Kidney (tissue), 14 donors: ENCODE data around the gene RASGRF1. TPM values are rescaled to one million over a fixed set of nuclear protein-coding genes. Genes with fewer than 3 reads are reported as not detected.

Experiments used
- DNase-seq, 5 donors: peaks; one replicate each; pipeline ENCODE4 v3.0.0-alpha.2; 2013 to 2020
- FAIRE-seq: peaks from 2 replicates; lab custom pipeline; 2012; peaks lifted over from hg19 to GRCh38; lab: Jason Lieb, UNC
- H3K27ac ChIP-seq, 2 donors: one replicate each; pipeline ENCODE4 v1.7.0; 2013; ENCODE audit warnings: low read depth in 2 of 2, low read length in 2 of 2, inconsistent platforms in 1 of 2
- H3K27me3 ChIP-seq: one replicate; pipeline ENCODE4 v1.7.1; 2013; ENCODE audit warnings: low read length, inconsistent platforms; ENCODE audit not compliant: control insufficient read depth, insufficient read depth
- H3K36me3 ChIP-seq, 3 donors: one replicate each; pipeline versions ENCODE4 v1.7.0 to v1.7.1; 2013; ENCODE audit warnings: low read length in 3 of 3, control low read depth in 1 of 3, inconsistent platforms in 1 of 3; ENCODE audit not compliant: insufficient read depth in 3 of 3, control insufficient read depth in 2 of 3
- H3K4me1 ChIP-seq, 3 donors: one replicate each; pipeline versions ENCODE4 v1.7.0 to v1.7.1; 2013; ENCODE audit warnings: low read length in 3 of 3, inconsistent platforms in 1 of 3, low read depth in 1 of 3; ENCODE audit not compliant: control insufficient read depth in 2 of 3, insufficient read depth in 2 of 3
- H3K4me3 ChIP-seq, 3 donors: one replicate each; pipeline versions ENCODE4 v1.7.0 to v1.8.1; 2013; ENCODE audit warnings: low read length in 3 of 3, control low read depth in 1 of 3, inconsistent platforms in 1 of 3
- H3K9ac ChIP-seq, 3 donors: one replicate each; pipeline versions ENCODE4 v1.7.0 to v1.7.1; 2013; ENCODE audit warnings: low read length in 3 of 3, control low read depth in 1 of 3, inconsistent platforms in 1 of 3
- H3K9me3 ChIP-seq, 3 donors: one replicate each; pipeline versions ENCODE4 v1.7.0 to v1.7.1; 2013; ENCODE audit warnings: low read length in 3 of 3, control low read depth in 1 of 3, inconsistent platforms in 1 of 3; ENCODE audit not compliant: control insufficient read depth in 2 of 3, insufficient read depth in 1 of 3
- intact Hi-C: fragments of 100-400 bp; cut with DNase I; formaldehyde crosslinking; loops from one replicate; pipeline ENCODE4 v1.11.1; 2022
- polyA plus RNA-seq: library from polyadenylated mRNA; stranded (reverse); fragments of 350-450 nt; fragmentation: Illumina TruSeq; extraction: RNeasy Lipid Tissue Mini Kit (QIAGEN cat#74804); gene quantifications from one replicate; pipeline ENCODE4 v1.2.3, GENCODE V29; 2014; ENCODE audit warnings: low read depth, low replicate concordance; ENCODE audit not compliant: insufficient read depth
- total RNA-seq: library from RNA; stranded (reverse); fragmentation: NEBNext Ultra II Directional; extraction: Animal tissue kit (Norgen Biotek cat#: 25700); gene quantifications from one replicate; pipeline ENCODE4 v1.2.1, GENCODE V29; 2021
- TF ChIP-seq, protein P1 (sequence below): IDR thresholded peaks from 3 replicates; pipeline ENCODE4 v1.5.1; 2012; ENCODE audit warnings: mild to moderate bottlenecking, moderate library complexity, borderline replicate concordance; ENCODE audit not compliant: insufficient read depth; ENCODE audit errors: extremely low read depth
- donor health status: control.
- donor health status: control.
- donor health status: control.
- donor health status: control.
- donor health status: control.
- donor health status: DM: yes; HTN: yes; CAD: no.
- donor health status: Normal renal cell carcinoma (clear cell type).

Gene RASGRF1
- total and polyA plus RNA-seq, 2 donors from 2014 or later, result 0.98 to 4.2 TPM

- Histone ChIP-seq H3K27ac (no peak overlapping the region), H3K4me3 (no peak overlapping the region), H3K9me3 (no peaks in the 10 kb centered on the region), H3K36me3 (no peaks in the 10 kb centered on the region), H3K27me3 (no peaks in the 10 kb centered on the region), H3K4me1 (no peaks in the 10 kb centered on the region), H3K9ac (no peak overlapping the region)
- peak in 1 of 5 donors; percentile 40 for DNase-seq
- intact Hi-C loops, result no loop called here
- no peak for FAIRE-seq
- TF ChIP-seq, protein P1, sequence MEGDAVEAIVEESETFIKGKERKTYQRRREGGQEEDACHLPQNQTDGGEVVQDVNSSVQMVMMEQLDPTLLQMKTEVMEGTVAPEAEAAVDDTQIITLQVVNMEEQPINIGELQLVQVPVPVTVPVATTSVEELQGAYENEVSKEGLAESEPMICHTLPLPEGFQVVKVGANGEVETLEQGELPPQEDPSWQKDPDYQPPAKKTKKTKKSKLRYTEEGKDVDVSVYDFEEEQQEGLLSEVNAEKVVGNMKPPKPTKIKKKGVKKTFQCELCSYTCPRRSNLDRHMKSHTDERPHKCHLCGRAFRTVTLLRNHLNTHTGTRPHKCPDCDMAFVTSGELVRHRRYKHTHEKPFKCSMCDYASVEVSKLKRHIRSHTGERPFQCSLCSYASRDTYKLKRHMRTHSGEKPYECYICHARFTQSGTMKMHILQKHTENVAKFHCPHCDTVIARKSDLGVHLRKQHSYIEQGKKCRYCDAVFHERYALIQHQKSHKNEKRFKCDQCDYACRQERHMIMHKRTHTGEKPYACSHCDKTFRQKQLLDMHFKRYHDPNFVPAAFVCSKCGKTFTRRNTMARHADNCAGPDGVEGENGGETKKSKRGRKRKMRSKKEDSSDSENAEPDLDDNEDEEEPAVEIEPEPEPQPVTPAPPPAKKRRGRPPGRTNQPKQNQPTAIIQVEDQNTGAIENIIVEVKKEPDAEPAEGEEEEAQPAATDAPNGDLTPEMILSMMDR, result no peak
Measured at GRCh38 chr15:79016527-79017170, 73.9 kb downstream of the RASGRF1 start.

- no peaks in the 10 kb centered on the region for H3K27me3 ChIP-seq
- intact Hi-C loops, result no loop called here
- TF ChIP-seq, protein P1, result no peak
- no peaks in the 10 kb centered on the region for H3K36me3 ChIP-seq
- DNase-seq (peak in 1 of 5 donors; percentile 46), FAIRE-seq (no peak)
- H3K9me3 ChIP-seq, result no peaks in the 10 kb centered on the region
- H3K9ac ChIP-seq, result no peak overlapping the region
- no peaks in the 10 kb centered on the region for H3K4me1 ChIP-seq
- H3K27ac ChIP-seq, result no peak overlapping the region
- no peak overlapping the region for H3K4me3 ChIP-seq
Measured at GRCh38 chr15:79015416-79015815, 75.2 kb downstream of the RASGRF1 start.

- Histone ChIP-seq H3K27me3 (no peaks in the 10 kb centered on the region), H3K4me3 (no peak overlapping the region), H3K9me3 (no peaks in the 10 kb centered on the region), H3K9ac (no peak overlapping the region), H3K4me1 (no peaks in the 10 kb centered on the region), H3K36me3 (no peaks in the 10 kb centered on the region), H3K27ac (no peak overlapping the region)
- FAIRE-seq, result no peak
- DNase-seq, result peak in 1 of 5 donors; percentile 16
- intact Hi-C loops, result no loop called here
- TF ChIP-seq, protein P1, result no peak
Measured at GRCh38 chr15:79010278-79010677, 80.3 kb downstream of the RASGRF1 start.
